ENCODE measurements around the gene PTX4.

Gene PTX4

GRCh38 chr16:1459967-1460366 lies 28.8 kb downstream of the PTX4 start:
- Histone ChIP-seq H3K27ac (ENCODE audit: low read length) (no peak overlapping the region), H3K9ac (ENCODE audit: low read length) (no peak overlapping the region), H3K36me3 (ENCODE audit: control insufficient read depth, low read depth, low read length) (peaks cover 16% of the 10 kb centered on the region), H3K9me3 (ENCODE audit: control insufficient read depth, low read depth, low read length) (no peaks in the 10 kb centered on the region), H3K4me1 (ENCODE audit: control insufficient read depth, low read depth, low read length) (no peaks in the 10 kb centered on the region), H3K27me3 (ENCODE audit: control insufficient read depth, insufficient read depth, low read length) (no peaks in the 10 kb centered on the region), H3K4me3 (ENCODE audit: low read length) (no peak overlapping the region)

GRCh38 chr16:1458977-1459341 lies 29.8 kb downstream of the PTX4 start:
- H3K9ac ChIP-seq (ENCODE audit: low read length), result no peak overlapping the region

GRCh38 chr16:1458336-1458976 lies 30.3 kb downstream of the PTX4 start:
- no peak overlapping the region for H3K4me3 ChIP-seq (ENCODE audit: low read length)
- H3K9me3 ChIP-seq (ENCODE audit: control insufficient read depth, low read depth, low read length), result no peaks in the 10 kb centered on the region
- peaks cover 26% of the 10 kb centered on the region for H3K36me3 ChIP-seq (ENCODE audit: control insufficient read depth, low read depth, low read length)
- no peak overlapping the region for H3K27ac ChIP-seq (ENCODE audit: low read length)
- H3K27me3 ChIP-seq (ENCODE audit: control insufficient read depth, insufficient read depth, low read length), result no peaks in the 10 kb centered on the region
- no peaks in the 10 kb centered on the region for H3K4me1 ChIP-seq (ENCODE audit: control insufficient read depth, low read depth, low read length)
- H3K9ac ChIP-seq (ENCODE audit: low read length), result no peak overlapping the region

More at GRCh38 chr16:1458977-1459341, 29.8 kb downstream of the PTX4 start:
- Histone ChIP-seq H3K4me3 (ENCODE audit: low read length) (no peak overlapping the region), H3K27ac (ENCODE audit: low read length) (no peak overlapping the region), H3K4me1 (ENCODE audit: control insufficient read depth, low read depth, low read length) (no peaks in the 10 kb centered on the region), H3K27me3 (ENCODE audit: control insufficient read depth, insufficient read depth, low read length) (no peaks in the 10 kb centered on the region), H3K36me3 (ENCODE audit: control insufficient read depth, low read depth, low read length) (peaks cover 23% of the 10 kb centered on the region), H3K9me3 (ENCODE audit: control insufficient read depth, low read depth, low read length) (no peaks in the 10 kb centered on the region)

- Histone ChIP-seq H3K27ac (ENCODE audit: low read length) (no peak overlapping the region), H3K27me3 (ENCODE audit: control insufficient read depth, insufficient read depth, low read length) (no peaks in the 10 kb centered on the region), H3K4me1 (ENCODE audit: control insufficient read depth, low read depth, low read length) (no peaks in the 10 kb centered on the region), H3K4me3 (ENCODE audit: low read length) (no peak overlapping the region), H3K9ac (ENCODE audit: low read length) (no peak overlapping the region), H3K36me3 (ENCODE audit: control insufficient read depth, low read depth, low read length) (peaks cover 29% of the 10 kb centered on the region), H3K9me3 (ENCODE audit: control insufficient read depth, low read depth, low read length) (no peaks in the 10 kb centered on the region)
These were observed 31.1 kb downstream of the PTX4 start for GRCh38 chr16:1457489-1458245.

GRCh38 chr16:1456951-1457350 lies 31.8 kb downstream of the PTX4 start:
- H3K4me1 ChIP-seq (ENCODE audit: control insufficient read depth, low read depth, low read length), result no peaks in the 10 kb centered on the region
- peaks cover 29% of the 10 kb centered on the region for H3K36me3 ChIP-seq (ENCODE audit: control insufficient read depth, low read depth, low read length)

GRCh38 chr16:1455190-1456171 lies 33.3 kb downstream of the PTX4 start:
- no peak overlapping the region for H3K27ac ChIP-seq (ENCODE audit: low read length)
- H3K4me1 ChIP-seq (ENCODE audit: control insufficient read depth, low read depth, low read length), result no peaks in the 10 kb centered on the region
- no peaks in the 10 kb centered on the region for H3K27me3 ChIP-seq (ENCODE audit: control insufficient read depth, insufficient read depth, low read length)
- no peak overlapping the region for H3K4me3 ChIP-seq (ENCODE audit: low read length)
- H3K9me3 ChIP-seq (ENCODE audit: control insufficient read depth, low read depth, low read length), result no peaks in the 10 kb centered on the region
- H3K36me3 ChIP-seq (ENCODE audit: control insufficient read depth, low read depth, low read length), result peaks cover 29% of the 10 kb centered on the region
- H3K9ac ChIP-seq (ENCODE audit: low read length), result no peak overlapping the region

More at GRCh38 chr16:1456951-1457350, 31.8 kb downstream of the PTX4 start:
- no peaks in the 10 kb centered on the region for H3K9me3 ChIP-seq (ENCODE audit: control insufficient read depth, low read depth, low read length)
- no peak overlapping the region for H3K27ac ChIP-seq (ENCODE audit: low read length)
- no peak overlapping the region for H3K4me3 ChIP-seq (ENCODE audit: low read length)
- H3K27me3 ChIP-seq (ENCODE audit: control insufficient read depth, insufficient read depth, low read length), result no peaks in the 10 kb centered on the region
- no peak overlapping the region for H3K9ac ChIP-seq (ENCODE audit: low read length)

- H3K27ac ChIP-seq (ENCODE audit: low read length), result no peak overlapping the region
- no peak overlapping the region for H3K4me3 ChIP-seq (ENCODE audit: low read length)
- no peaks in the 10 kb centered on the region for H3K9me3 ChIP-seq (ENCODE audit: control insufficient read depth, low read depth, low read length)
- no peak overlapping the region for H3K9ac ChIP-seq (ENCODE audit: low read length)
- peaks cover 24% of the 10 kb centered on the region for H3K36me3 ChIP-seq (ENCODE audit: control insufficient read depth, low read depth, low read length)
- H3K27me3 ChIP-seq (ENCODE audit: control insufficient read depth, insufficient read depth, low read length), result no peaks in the 10 kb centered on the region
- H3K4me1 ChIP-seq (ENCODE audit: control insufficient read depth, low read depth, low read length), result no peaks in the 10 kb centered on the region
These were observed 34.2 kb downstream of the PTX4 start for GRCh38 chr16:1454561-1454960.

- Histone ChIP-seq H3K27ac (ENCODE audit: low read length) (no peak overlapping the region), H3K36me3 (ENCODE audit: control insufficient read depth, low read depth, low read length) (peaks cover 32% of the 10 kb centered on the region), H3K4me1 (ENCODE audit: control insufficient read depth, low read depth, low read length) (no peaks in the 10 kb centered on the region), H3K4me3 (ENCODE audit: low read length) (no peak overlapping the region), H3K9ac (ENCODE audit: low read length) (no peak overlapping the region), H3K9me3 (ENCODE audit: control insufficient read depth, low read depth, low read length) (no peaks in the 10 kb centered on the region), H3K27me3 (ENCODE audit: control insufficient read depth, insufficient read depth, low read length) (no peaks in the 10 kb centered on the region)
These were observed 35.4 kb downstream of the PTX4 start for GRCh38 chr16:1453316-1453715.

GRCh38 chr16:1452530-1452929 lies 36.2 kb downstream of the PTX4 start:
- H3K27ac ChIP-seq (ENCODE audit: low read length), result no peak overlapping the region
- H3K36me3 ChIP-seq (ENCODE audit: control insufficient read depth, low read depth, low read length), result peaks cover 34% of the 10 kb centered on the region
- no peak overlapping the region for H3K9ac ChIP-seq (ENCODE audit: low read length)
- no peaks in the 10 kb centered on the region for H3K27me3 ChIP-seq (ENCODE audit: control insufficient read depth, insufficient read depth, low read length)
- no peaks in the 10 kb centered on the region for H3K9me3 ChIP-seq (ENCODE audit: control insufficient read depth, low read depth, low read length)
- H3K4me3 ChIP-seq (ENCODE audit: low read length), result no peak overlapping the region
- no peaks in the 10 kb centered on the region for H3K4me1 ChIP-seq (ENCODE audit: control insufficient read depth, low read depth, low read length)

GRCh38 chr16:1451702-1452392 lies 36.9 kb downstream of the PTX4 start:
- no peak overlapping the region for H3K4me3 ChIP-seq (ENCODE audit: low read length)
- H3K27ac ChIP-seq (ENCODE audit: low read length), result no peak overlapping the region
- peaks cover 34% of the 10 kb centered on the region for H3K36me3 ChIP-seq (ENCODE audit: control insufficient read depth, low read depth, low read length)
- no peaks in the 10 kb centered on the region for H3K27me3 ChIP-seq (ENCODE audit: control insufficient read depth, insufficient read depth, low read length)
- no peaks in the 10 kb centered on the region for H3K9me3 ChIP-seq (ENCODE audit: control insufficient read depth, low read depth, low read length)
- H3K4me1 ChIP-seq (ENCODE audit: control insufficient read depth, low read depth, low read length), result no peaks in the 10 kb centered on the region
- H3K9ac ChIP-seq (ENCODE audit: low read length), result no peak overlapping the region

- Histone ChIP-seq H3K9ac (ENCODE audit: low read length) (no peak overlapping the region), H3K27ac (ENCODE audit: low read length) (no peak overlapping the region), H3K4me1 (ENCODE audit: control insufficient read depth, low read depth, low read length) (no peaks in the 10 kb centered on the region), H3K27me3 (ENCODE audit: control insufficient read depth, insufficient read depth, low read length) (no peaks in the 10 kb centered on the region), H3K4me3 (ENCODE audit: low read length) (no peak overlapping the region), H3K36me3 (ENCODE audit: control insufficient read depth, low read depth, low read length) (peaks cover 34% of the 10 kb centered on the region), H3K9me3 (ENCODE audit: control insufficient read depth, low read depth, low read length) (no peaks in the 10 kb centered on the region)
These were observed 37.9 kb downstream of the PTX4 start for GRCh38 chr16:1450841-1451240.
